ENCODE data around the gene BTAF1. TPM values are rescaled to one million over a fixed set of nuclear protein-coding genes. Genes with fewer than 3 reads are reported as not detected.

The BTAF1 gene
- total RNA-seq, 1 experiment from 2014 or later: 45.2 TPM

- H3K27me3 Mint-ChIP-seq (ENCODE audit: low read depth): no peaks in the 10 kb centered on the region
- H3K79me2 ChIP-seq (ENCODE audit: insufficient read depth, low read length): no peaks in the 10 kb centered on the region
- H2BK5ac ChIP-seq (ENCODE audit: insufficient read length, low read length): no peak overlapping the region
- H3K18ac ChIP-seq (ENCODE audit: insufficient read length, low read depth, low read length): no peak overlapping the region
- no peaks in the 10 kb centered on the region for H3K27me3 ChIP-seq (ENCODE audit: insufficient read depth, low read length)
- H3T11ph ChIP-seq (ENCODE audit: low read length): no peak overlapping the region
- H3K4me1 ChIP-seq (ENCODE audit: insufficient read depth, low read length): no peaks in the 10 kb centered on the region
- no peak for TF ChIP-seq CTCF (conservative IDR thresholded peaks at IDR 0.05)
- H4K5ac ChIP-seq (ENCODE audit: insufficient read length, low read depth, low read length): no peak overlapping the region
- WGBS (ENCODE audit: extremely low coverage, insufficient read length, low lambda C conversion rate): 100% methylated on average over 1 of the region's 3 CpGs
- no peak overlapping the region for H2BK12ac ChIP-seq (ENCODE audit: insufficient read length, low read depth, low read length)
- no peak overlapping the region for H3K9ac ChIP-seq (ENCODE audit: extremely low read depth, insufficient read length, low read length)
- no peaks in the 10 kb centered on the region for H3K9me3 Mint-ChIP-seq
- H3K4ac ChIP-seq (ENCODE audit: low read depth, low read length): no peak overlapping the region
- H4K8ac ChIP-seq (replicated peaks; ENCODE audit: insufficient read length, low read depth, low read length): no peak overlapping the region
- H3K23me2 ChIP-seq (ENCODE audit: insufficient read length, low read depth, low read length, poor library complexity, severe bottlenecking): no peaks in the 10 kb centered on the region
- no peak overlapping the region for H3K56ac ChIP-seq (ENCODE audit: insufficient read length, low read depth, low read length)
- peaks cover 17 to 20% of the 10 kb centered on the region in 2 experiments for H3K4me1 Mint-ChIP-seq
- no peak for DNase-seq
- no peak overlapping the region for H2BK15ac ChIP-seq (ENCODE audit: low read depth, low read length)
- H3K27ac ChIP-seq (ENCODE audit: insufficient read length, low read depth, low read length): no peak overlapping the region
- no peaks in the 10 kb centered on the region for H4K20me1 ChIP-seq (ENCODE audit: control insufficient read depth, insufficient read depth, insufficient read length)
- H3K14ac ChIP-seq (ENCODE audit: insufficient read depth, low read length): no peak overlapping the region
- no peaks in the 10 kb centered on the region for H3K9me3 ChIP-seq (ENCODE audit: control insufficient read depth, low read depth, low read length)
- H2BK20ac ChIP-seq (ENCODE audit: low read depth, low read length, poor library complexity, severe bottlenecking): no peak overlapping the region
- H4K91ac ChIP-seq (ENCODE audit: insufficient read length, low read depth, low read length): no peak overlapping the region
- H2AK5ac ChIP-seq (ENCODE audit: insufficient read length, low read length): no peak overlapping the region
- no peak overlapping the region for H3K23ac ChIP-seq (ENCODE audit: insufficient read length, low read depth, low read length)
- peaks cover 2% of the 10 kb centered on the region for H3K79me1 ChIP-seq (ENCODE audit: insufficient read depth, low read depth, low read length, poor library complexity, severe bottlenecking)
- no peak overlapping the region for H3K4me2 ChIP-seq (ENCODE audit: insufficient read depth, insufficient read length, low read length)
- no peak overlapping the region for H3K4me3 Mint-ChIP-seq
- no peak overlapping the region for H2BK120ac ChIP-seq (ENCODE audit: low read depth, low read length, poor library complexity, severe bottlenecking)
- H3K36me3 Mint-ChIP-seq (ENCODE audit: insufficient read depth in 1 of 3, low read depth in 3 of 3): peaks cover 28 to 73% (median 64%) of the 10 kb centered on the region in 3 experiments; a peak in 6 of 7 replicates
- no peak overlapping the region; a peak in 1 of 7 replicates for H3K27ac Mint-ChIP-seq
- H2AFZ ChIP-seq (ENCODE audit: low read length): no peak overlapping the region
These were observed 31.5 kb downstream of the BTAF1 start for GRCh38 chr10:91955114-91955513.
